ENCODE results near the gene SCD. TPM values are rescaled to one million over a fixed set of nuclear protein-coding genes. Genes with fewer than 3 reads are reported as not detected.

The SCD gene
- total and polyA plus RNA-seq, 2 of the 13 experiments (the other 11 are each of a cell fraction or from before 2014, with no cell fraction given) = 492 to 512 TPM

DNA sequence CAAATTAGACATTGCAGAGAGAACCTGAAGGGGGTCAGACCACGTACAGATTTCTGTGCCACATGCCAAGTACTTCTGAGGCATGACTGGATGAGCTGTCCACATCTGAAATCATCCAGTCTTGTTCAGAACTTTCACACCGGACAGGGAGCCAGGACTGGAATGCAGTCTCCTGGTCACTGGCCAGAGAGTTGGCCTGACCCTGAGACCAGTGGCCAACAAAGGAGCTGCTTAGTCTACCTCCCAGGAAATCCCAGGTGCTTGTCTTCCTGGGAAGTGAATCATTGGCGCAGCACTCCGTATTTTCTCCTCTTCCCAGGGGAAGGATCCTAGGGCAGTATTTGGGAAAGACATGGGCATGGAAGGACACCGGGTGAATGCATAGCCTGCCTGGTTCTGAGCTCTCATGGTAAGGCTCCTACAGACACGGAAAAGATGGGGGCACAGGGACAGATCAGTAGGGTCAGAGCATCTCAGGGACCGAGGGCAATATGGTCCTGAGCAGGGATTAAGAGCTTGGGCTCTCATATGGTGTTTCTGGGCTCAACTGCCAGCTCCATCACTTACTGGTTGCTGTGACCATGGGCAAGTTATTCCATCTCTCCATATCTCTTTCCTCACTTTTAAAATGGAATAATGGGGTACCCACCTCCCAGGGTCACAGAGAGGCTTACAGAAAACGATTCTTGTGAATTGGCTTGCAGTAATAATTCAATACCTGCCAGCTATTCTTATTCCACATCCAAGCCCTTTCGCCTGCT is 1.3 kb upstream of the SCD start (continued):
- no peak for TF ChIP-seq RERE (CRISPR knock-in tag; IDR thresholded peaks at IDR 0.05; ENCODE audit: low read depth)
- TF ChIP-seq CHCHD3 (CRISPR knock-in tag; IDR thresholded peaks at IDR 0.05) = no peak
- TF ChIP-seq ATAD3A (CRISPR knock-in tag; IDR thresholded peaks at IDR 0.05) = no peak
- 0 out of 2 replicates have a peak, but pooled peaks have one; percentile 16 for TF ChIP-seq PRMT3 (CRISPR knock-in tag; IDR thresholded peaks at IDR 0.05; ENCODE audit: borderline replicate concordance, low read depth)
- peak; percentile 46; the same call in 1 of the 2 replicates for TF ChIP-seq ZNF644 (CRISPR knock-in tag; IDR thresholded peaks at IDR 0.05; ENCODE audit: low read depth)
- no peak for TF ChIP-seq ZNF232 (CRISPR knock-in tag; IDR thresholded peaks at IDR 0.05; ENCODE audit: borderline replicate concordance)
- no peak for TF ChIP-seq RFXANK (CRISPR knock-in tag; IDR thresholded peaks at IDR 0.05)
- TF ChIP-seq ZNF574 (CRISPR knock-in tag; IDR thresholded peaks at IDR 0.05) = peak; percentile 68; the same call in 1 of the 2 replicates
- peak; percentile 29; the same call in 1 of the 2 replicates for TF ChIP-seq IKZF5 (CRISPR knock-in tag; IDR thresholded peaks at IDR 0.05)
- no peak for TF ChIP-seq ZNF552 (CRISPR knock-in tag; IDR thresholded peaks at IDR 0.05; ENCODE audit: borderline replicate concordance)
- TF ChIP-seq HIVEP1 (CRISPR knock-in tag; IDR thresholded peaks at IDR 0.05) = no peak
- no peak for TF ChIP-seq HNF4G (IDR thresholded peaks at IDR 0.05; ENCODE audit: borderline replicate concordance, low read depth, low read length)
- no peak for TF ChIP-seq HNF4G (CRISPR knock-in tag; IDR thresholded peaks at IDR 0.05; ENCODE audit: borderline replicate concordance, low read depth)
- TF ChIP-seq ZNF704 (CRISPR knock-in tag; IDR thresholded peaks at IDR 0.05; ENCODE audit: borderline replicate concordance) = no peak
